ENCODE data around the gene LAMA1.

LAMA1 gene

GRCh38 chr18:6976935-6977334 is 140.7 kb downstream of the LAMA1 start:
- no peak for DNase-seq

- DNase-seq, result no peak
Observed at GRCh38 chr18:6975084-6975483, 142.5 kb downstream of the LAMA1 start.

DNA sequence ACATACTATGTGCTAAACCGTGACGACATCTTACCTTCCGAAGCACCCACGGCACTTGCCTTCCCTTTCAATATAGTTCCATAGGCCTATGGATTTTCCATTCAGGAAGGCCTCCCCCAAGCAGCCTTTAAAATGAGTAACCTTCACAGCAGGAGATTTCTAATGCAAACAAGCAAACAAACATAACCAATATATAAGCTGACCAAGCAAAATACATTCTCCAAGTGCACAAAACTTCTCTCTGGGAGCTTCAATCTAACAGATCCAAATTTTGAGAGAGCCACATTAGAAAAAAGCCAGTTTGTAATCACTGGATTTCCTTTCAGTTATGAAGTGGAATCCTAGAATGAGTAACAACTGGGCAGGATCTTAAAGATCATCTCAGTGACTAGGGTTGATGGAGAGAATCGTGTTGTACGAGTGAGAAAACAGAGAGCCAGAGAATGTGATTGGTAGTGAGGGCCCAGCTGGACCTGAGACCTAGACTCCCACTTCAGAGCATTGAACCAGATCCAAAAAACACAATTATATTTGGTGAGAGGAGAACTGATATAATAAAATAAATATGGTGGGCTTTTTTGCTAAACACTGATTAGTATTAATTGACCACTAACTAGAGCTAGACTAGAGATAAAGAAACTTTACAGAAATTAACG is 145.6 kb downstream of the LAMA1 start:
- DNase-seq, result no peak

GRCh38 chr18:6963452-6964097 is 154.0 kb downstream of the LAMA1 start:
- DNase-seq, result no peak

DNA sequence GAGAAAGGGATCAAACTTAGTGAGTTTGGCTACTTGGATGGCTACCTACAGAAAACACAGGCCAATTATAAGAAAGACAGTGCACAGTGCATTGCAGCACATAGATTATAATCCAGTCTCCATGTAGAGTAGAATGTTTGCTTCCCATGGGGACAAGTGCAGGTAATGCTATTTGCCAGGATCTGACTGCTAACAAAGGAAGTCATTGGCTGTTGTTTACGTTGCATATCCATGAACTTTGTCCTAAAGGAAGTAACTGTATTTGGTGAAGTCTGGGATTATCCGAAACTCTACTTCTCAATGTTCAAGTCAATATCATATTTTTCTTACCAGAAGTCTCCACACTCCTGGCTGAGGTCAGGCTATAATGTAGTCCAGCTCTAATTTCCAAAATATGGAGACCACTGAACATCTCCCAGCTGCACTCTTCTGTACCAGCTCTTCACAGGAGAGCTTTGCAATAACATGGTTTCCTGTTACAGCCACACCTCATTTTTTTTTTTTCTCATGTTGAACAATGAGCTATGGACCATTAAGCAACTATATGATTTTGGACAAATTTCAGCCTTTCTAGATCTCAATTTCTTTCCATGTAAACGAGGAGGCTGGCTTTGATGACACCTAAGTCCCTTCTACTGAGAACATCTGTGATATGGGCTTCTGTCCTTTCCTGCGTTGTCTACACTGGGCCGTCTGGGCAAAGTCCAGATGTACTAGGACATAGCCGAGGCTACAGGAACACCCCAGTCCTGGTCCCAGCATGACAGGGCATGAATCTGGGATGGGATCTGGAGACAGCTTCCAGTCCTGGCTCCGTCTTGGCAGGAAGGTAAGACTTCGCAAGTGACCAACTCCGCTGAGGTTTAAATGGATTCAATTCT is 154.8 kb downstream of the LAMA1 start:
- no peak for DNase-seq

DNA sequence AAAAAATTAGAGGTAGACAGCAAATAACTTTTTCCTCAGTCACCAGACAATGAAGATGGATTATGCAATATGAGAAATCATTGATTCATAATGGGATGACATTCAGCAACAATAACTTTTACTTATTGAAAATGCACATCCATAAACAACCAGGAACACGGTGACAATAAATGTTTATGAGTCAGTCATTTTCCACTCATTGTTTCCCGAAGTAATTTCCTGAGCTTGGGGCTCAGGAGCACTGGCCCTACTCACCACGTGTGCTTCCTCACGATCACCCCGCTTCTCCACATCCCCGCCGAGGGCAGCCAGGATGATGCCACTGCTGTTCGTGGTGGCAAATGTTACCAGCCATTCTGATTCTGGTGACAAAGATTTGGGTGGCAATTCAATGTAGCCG is 156.3 kb downstream of the LAMA1 start:
- no peak for DNase-seq

DNA sequence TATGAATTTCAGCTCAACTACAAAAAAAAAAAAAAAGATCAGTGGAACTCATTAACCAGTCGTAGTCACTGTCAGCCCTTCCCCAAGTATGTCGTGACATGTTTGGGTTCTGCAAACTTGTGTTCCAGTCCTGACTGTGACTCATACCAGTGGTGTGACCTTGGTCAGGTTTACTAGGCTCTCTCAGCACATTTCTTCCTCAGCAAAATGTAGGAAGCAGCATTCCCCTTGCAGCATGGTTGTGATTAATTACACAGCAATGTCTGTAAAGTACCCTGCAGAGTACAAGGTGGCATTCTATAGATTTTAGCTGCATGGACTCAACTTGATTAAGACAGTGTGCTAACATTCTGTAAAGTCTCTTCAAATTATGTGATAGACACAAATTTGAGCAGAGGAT is 156.9 kb downstream of the LAMA1 start:
- DNase-seq, result no peak

DNA sequence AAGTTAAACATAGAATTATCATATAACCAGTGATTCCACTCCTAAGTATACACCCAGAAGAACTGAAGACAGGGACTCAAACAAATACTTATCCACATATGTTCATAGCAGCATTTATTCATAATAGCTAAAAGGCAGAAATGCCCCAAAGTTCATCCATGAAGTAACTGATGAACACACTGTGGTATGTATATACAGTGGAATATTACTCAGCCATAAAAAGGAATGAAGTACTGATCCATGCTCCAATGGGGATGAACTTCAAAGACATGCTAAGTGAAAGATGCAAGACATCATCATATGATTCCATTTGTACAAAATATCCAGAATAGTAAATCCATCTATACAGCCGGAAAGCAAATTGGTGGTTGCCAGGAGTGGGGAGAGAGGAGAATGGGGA is 157.5 kb downstream of the LAMA1 start:
- DNase-seq, result no peak

DNA sequence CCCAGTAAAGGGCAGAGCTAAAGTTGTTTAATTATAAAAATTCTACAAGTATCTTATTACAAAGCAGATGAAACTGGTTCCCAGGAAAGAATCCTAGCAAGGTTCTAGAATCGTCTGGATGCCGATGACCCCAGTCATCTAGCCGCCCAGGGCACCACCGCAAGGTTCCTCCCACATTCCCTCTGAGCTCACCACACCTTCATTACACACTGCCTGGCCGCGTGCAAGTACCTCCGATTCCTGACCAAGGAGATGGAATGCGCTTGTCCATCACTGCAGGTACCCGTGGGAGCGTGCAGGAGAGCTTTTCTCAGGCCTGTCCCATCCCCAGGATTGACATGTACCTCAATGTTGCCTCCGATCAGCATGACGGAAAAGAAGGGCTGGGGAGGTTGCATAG is 158.5 kb downstream of the LAMA1 start:
- no peak for DNase-seq

GRCh38 chr18:6956999-6957398 is 160.6 kb downstream of the LAMA1 start:
- no peak for DNase-seq

GRCh38 chr18:6956495-6956894 is 161.1 kb downstream of the LAMA1 start:
- no peak for DNase-seq

GRCh38 chr18:6955304-6955703 is 162.3 kb downstream of the LAMA1 start:
- DNase-seq, result no peak

DNA sequence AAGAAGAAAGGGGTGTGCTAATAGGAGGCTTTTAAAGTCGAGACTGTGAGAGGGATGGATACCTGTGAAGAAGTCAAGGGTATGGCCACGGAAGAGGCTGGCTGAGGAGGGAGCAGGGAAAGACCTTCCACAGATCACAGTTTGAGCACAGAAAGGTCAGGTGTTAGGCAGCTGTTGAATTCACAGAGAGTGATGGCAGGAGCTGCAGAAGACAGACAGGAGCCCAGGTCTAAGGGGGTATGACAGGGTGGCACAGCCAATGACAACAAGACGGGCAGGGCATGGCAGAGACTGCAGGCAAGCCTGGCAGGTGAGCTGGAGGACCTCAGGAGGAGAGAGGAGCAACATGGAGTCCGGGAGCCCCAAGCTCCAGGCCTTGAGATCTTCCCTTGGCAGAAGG is 163.1 kb downstream of the LAMA1 start:
- no peak for DNase-seq

- no peak for DNase-seq
Observed at GRCh38 chr18:6951336-6952090, 166.1 kb downstream of the LAMA1 start.

- no peak for DNase-seq
Observed at GRCh38 chr18:6950641-6951040, 167.0 kb downstream of the LAMA1 start.

- DNase-seq, result no peak
Observed at GRCh38 chr18:6949800-6950586, 167.6 kb downstream of the LAMA1 start.

DNA sequence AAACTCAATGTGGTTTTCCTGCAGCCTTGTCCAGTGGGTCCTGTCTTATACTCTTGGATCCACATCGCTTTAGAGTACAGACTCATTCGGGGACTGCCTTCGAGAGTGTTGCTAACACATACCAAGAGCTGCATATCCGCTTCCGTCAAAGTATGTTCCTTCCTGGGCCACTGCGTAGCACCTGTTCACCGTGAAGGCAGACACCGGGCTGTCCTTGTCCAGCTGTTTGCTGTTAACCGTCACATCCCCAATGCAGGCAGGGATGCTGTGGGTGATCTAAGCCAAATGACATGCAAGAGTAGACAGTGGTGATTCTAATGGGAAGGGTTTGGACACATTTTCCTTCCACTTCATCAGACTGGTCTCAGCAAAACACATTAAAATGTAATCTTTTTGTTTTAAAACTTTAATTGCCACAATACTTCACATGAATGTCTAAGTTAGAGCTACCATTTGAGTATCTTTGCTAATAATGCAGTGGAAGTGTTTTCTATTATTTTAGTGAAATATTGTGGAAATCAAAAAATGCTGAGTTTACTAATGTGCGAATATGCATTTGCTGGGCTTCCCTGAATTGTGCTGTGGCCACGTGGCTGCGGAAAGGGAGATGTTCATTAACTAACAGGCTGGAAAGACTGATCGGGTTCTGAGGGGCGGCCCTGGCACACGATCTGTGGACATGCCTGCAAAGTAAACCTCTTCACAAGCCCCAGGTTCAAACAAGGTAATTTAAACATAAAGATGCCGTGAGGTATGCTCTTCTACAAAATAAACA is 169.1 kb downstream of the LAMA1 start:
- DNase-seq, result no peak

- DNase-seq, result no peak
Observed at GRCh38 chr18:6947338-6948030, 170.1 kb downstream of the LAMA1 start.

DNA sequence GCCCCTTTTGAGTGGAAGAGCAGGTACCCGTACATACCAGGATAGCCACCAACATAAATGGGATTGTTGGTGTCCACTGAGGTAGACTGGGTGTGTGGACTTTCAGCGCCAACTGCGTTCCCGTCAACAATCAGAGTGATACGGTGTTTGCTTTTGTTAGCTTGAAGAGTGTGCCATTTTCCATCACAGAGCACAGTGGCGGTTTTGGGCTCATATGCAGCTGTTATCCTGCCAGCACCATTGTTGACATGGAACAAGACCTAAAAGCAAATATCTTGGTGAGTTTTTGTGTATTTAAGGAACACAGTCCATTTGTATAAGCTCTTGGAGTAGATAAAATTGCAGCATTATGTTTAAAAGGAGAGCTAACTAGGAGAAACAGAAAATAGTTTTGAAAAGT is 174.5 kb downstream of the LAMA1 start:
- DNase-seq, result no peak

- no peak for DNase-seq
Observed at GRCh38 chr18:6942742-6943141, 174.9 kb downstream of the LAMA1 start.

DNA sequence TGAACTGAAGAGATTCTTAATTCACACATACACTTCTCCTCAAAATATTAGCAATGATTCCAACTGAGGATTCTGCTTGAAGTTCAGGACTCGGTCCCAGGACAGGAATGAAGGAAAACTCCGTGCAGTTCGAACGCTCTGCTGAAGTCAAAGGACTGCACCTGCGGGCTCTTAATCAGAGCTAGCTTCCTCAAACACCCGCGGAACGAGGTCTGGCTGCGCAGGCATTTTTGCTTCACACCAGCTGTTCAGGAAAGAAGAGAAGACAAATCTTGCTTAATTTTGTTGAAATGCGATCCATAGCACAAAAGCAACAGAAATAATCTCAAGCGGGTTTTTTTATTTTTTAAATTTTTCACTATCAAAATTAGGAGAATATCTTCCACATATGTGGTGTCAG is 175.6 kb downstream of the LAMA1 start:
- no peak for DNase-seq

All from T1000 (cell line).